GM12892 (cell line): Measurements from ENCODE around the gene LY6G6C.

Source experiments
- POLR2A ChIP-seq: IDR thresholded peaks from 2 replicates; pipeline ENCODE4 v1.6.1; 2011; ENCODE audit warnings: low read depth, low read length, control low read depth
- POLR2AphosphoS5 ChIP-seq: IDR thresholded peaks from 2 replicates; pipeline ENCODE4 v1.6.1; 2011; ENCODE audit warnings: low read depth, low read length, control low read depth
- TAF1 ChIP-seq: IDR thresholded peaks from 2 replicates; pipeline ENCODE4 v1.6.1; 2011; ENCODE audit warnings: low read depth, mild to moderate bottlenecking, control low read depth, low read length, borderline replicate concordance

DNA sequence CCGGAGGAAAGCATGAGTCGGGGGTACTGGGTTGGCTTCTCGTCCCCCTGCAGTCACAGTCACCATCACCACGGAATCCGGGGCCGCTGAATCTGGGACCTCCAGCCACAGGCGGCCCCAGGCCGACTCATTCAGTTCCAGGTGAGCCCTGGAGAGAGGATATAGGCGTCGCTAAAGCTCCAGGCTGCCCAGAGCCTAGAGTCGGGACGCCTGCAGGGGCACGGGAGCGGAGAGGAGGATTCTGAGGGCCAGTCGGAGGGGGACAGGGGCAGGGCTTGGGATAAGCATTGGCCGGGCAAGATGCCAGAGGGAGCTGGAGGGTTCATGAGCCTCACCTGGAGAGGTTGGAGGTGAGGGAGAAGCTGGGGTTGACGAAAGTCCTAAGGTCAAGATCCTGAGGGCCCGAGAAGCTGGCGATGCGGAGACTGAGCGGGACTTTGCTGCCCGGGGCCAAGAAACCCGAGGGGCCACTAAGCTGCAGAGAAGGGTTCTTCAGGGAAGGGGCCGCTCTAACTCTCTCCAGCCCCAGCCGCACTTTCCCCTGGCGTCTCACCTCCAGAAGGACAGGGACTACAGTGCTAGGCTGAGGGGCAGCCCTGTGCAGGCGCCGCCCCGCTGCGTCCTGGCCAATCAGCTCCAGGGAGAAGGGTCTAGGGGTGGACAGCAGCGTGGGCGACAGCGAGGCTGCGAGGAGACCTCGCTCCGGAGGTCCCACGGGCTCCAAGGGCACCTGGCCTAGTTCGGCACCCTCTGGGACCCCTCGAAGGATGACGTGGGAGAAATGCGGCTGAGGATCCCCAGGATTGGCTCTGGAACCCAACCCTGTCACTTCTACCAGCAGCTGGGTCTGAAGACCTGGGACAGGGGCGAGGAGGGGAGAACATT is 44.6 kb upstream of the LY6G6C start:
- TF ChIP-seq TAF1 (no peak), POLR2AphosphoS5 (no peak), POLR2A (no peak)
